Measurements from ENCODE around the gene DIAPH1.

DNA sequence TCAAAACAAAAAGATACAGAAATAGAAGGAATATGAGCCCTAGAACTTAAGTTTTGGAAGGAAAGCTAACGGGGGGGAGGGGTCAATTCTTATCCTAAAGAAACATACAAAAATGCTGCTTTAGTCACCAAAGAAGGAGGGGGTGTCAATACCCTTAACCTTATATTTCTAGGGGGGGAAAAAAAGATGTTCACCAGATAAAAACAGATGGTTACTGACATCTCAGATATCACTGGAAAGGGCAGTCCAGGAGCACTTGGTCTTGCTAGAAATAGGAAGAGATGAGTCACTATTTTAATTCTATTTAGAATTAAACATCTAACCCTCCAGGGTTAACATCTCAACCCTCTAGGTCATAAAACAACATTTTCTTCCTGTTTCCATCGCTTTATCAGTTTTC is 1.7 kb downstream of the DIAPH1 start:
- TF ChIP-seq, protein P1, sequence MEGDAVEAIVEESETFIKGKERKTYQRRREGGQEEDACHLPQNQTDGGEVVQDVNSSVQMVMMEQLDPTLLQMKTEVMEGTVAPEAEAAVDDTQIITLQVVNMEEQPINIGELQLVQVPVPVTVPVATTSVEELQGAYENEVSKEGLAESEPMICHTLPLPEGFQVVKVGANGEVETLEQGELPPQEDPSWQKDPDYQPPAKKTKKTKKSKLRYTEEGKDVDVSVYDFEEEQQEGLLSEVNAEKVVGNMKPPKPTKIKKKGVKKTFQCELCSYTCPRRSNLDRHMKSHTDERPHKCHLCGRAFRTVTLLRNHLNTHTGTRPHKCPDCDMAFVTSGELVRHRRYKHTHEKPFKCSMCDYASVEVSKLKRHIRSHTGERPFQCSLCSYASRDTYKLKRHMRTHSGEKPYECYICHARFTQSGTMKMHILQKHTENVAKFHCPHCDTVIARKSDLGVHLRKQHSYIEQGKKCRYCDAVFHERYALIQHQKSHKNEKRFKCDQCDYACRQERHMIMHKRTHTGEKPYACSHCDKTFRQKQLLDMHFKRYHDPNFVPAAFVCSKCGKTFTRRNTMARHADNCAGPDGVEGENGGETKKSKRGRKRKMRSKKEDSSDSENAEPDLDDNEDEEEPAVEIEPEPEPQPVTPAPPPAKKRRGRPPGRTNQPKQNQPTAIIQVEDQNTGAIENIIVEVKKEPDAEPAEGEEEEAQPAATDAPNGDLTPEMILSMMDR (IDR thresholded peaks at IDR 0.05) = no peak
- TF ChIP-seq POLR2A (IDR thresholded peaks at IDR 0.05) = no peak
